ENCODE measurements around the gene OR52I2.

OR52I2 gene

DNA sequence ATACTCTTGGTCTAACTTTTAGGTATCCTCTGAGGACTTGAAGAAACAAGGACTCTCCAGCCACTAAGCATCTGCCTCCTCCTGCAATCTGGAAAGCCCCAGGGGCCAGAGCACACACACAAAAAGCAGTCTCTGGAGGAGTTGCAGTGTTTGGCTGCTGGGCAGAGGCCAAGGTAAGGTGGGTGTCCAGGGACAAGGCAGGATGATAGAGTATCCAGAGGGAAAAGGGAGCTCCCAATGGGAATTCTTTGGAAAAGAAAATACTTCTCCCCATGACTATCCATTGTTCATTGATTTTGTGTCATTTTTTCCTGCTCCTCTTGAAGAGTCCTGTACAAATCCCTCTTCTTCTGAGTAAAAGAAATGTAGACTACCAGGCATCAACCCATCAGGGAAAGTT, at the start of gene OR52I2:
Gene OR52I2, plus strand, starts transcription at position 301 of the 400 bp plus-strand sequence.
- Histone ChIP-seq H3K4me3 (ENCODE audit: low read depth, low read length) (no peak within 1 kb of the TSS), H3K27ac (ENCODE audit: low read depth, low read length) (no peak within 1 kb of the TSS), H3K27me3 (ENCODE audit: control insufficient read depth, insufficient read depth, low read length) (no peaks in the 10 kb centered on the region), H3K9ac (ENCODE audit: low read depth, low read length) (no peak within 1 kb of the TSS), H3K4me1 (ENCODE audit: control insufficient read depth, insufficient read depth, low read length) (no peaks in the 10 kb centered on the region), H3K36me3 (ENCODE audit: control insufficient read depth, insufficient read depth, low read length) (no peaks in the 10 kb centered on the region), H3K9me3 (ENCODE audit: control insufficient read depth, insufficient read depth, low read length) (no peaks in the 10 kb centered on the region)

DNA sequence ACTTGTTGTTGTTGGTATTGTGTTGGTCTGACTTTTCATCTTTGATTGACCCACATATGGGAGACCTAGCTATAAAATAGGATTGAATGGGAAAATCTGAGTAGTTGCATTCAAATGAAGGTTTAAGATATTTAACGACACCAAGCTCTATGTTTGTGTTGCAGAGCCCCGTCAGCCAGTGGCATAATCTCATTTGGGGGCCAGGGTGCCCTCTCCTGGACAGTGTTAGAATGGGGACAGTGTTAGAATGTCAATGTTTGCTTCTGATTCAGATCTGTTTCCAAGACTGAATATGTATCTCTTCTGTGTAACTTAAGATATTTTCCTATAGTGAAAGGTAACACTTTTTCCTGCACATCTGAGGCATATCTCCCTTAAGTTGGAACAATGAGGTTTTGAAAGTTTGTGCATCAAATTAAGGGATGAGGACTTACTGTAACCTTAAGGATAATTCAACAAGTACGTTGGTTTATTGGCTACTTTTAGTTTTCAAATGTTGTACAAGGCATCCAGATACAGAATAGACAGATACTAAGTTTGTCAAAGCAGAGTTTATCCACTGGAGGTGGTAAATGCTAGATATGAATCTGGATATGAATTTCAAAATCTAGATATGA, 41.8 kb upstream of the OR52I2 start:
- Histone ChIP-seq H3K9ac (ENCODE audit: low read depth, low read length) (no peak overlapping the region), H3K36me3 (ENCODE audit: control insufficient read depth, insufficient read depth, low read length) (no peaks in the 10 kb centered on the region), H3K4me3 (ENCODE audit: low read depth, low read length) (no peak overlapping the region), H3K27me3 (ENCODE audit: control insufficient read depth, insufficient read depth, low read length) (no peaks in the 10 kb centered on the region), H3K27ac (ENCODE audit: low read depth, low read length) (no peak overlapping the region), H3K4me1 (ENCODE audit: control insufficient read depth, insufficient read depth, low read length) (no peaks in the 10 kb centered on the region), H3K9me3 (ENCODE audit: control insufficient read depth, insufficient read depth, low read length) (no peaks in the 10 kb centered on the region)

DNA sequence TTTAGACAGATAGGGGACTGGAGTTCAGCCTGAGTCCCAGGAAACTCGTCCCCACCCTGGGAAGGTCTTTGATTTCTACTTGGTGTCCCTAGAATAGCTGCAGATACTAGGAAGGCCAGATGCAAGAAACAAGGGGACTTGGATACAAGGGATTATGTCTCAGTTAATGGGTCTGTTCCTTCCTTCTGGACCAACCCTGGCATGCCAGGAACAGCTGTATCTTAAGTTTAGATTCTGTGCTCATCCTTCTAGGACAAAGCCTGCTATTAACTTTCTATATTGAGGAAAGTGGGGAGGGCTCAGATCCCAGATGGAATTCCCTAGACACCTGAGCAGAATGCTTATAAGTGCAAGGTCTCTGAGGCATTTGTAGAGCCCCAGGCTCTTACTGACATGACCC, 40.5 kb upstream of the OR52I2 start:
- Histone ChIP-seq H3K4me3 (ENCODE audit: low read depth, low read length) (no peak overlapping the region), H3K27ac (ENCODE audit: low read depth, low read length) (no peak overlapping the region), H3K27me3 (ENCODE audit: control insufficient read depth, insufficient read depth, low read length) (no peaks in the 10 kb centered on the region), H3K9ac (ENCODE audit: low read depth, low read length) (no peak overlapping the region), H3K36me3 (ENCODE audit: control insufficient read depth, insufficient read depth, low read length) (no peaks in the 10 kb centered on the region), H3K4me1 (ENCODE audit: control insufficient read depth, insufficient read depth, low read length) (no peaks in the 10 kb centered on the region), H3K9me3 (ENCODE audit: control insufficient read depth, insufficient read depth, low read length) (no peaks in the 10 kb centered on the region)

DNA sequence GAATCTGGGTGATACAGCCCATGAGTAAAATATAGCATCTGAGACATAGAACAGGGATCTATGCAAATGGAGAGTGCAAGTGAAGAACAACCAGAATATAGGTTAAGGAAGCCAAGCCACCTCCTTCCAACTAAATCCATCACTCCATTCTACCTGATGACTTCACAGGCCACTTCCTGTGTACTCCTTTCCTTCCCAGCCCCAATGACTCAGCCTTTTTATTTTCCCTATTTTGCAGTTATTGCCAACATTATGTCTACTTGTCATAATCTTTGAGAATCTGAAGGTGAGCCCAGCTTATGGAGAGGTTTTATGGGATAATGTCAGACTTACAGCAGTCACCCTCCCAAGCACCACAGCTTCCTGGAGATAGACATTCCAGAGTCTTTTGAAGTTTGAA, 38.0 kb upstream of the OR52I2 start:
- no peaks in the 10 kb centered on the region for H3K36me3 ChIP-seq (ENCODE audit: control insufficient read depth, insufficient read depth, low read length)
- no peak overlapping the region for H3K27ac ChIP-seq (ENCODE audit: low read depth, low read length)
- no peaks in the 10 kb centered on the region for H3K4me1 ChIP-seq (ENCODE audit: control insufficient read depth, insufficient read depth, low read length)
- no peaks in the 10 kb centered on the region for H3K9me3 ChIP-seq (ENCODE audit: control insufficient read depth, insufficient read depth, low read length)
- no peaks in the 10 kb centered on the region for H3K27me3 ChIP-seq (ENCODE audit: control insufficient read depth, insufficient read depth, low read length)
- H3K9ac ChIP-seq (ENCODE audit: low read depth, low read length) = no peak overlapping the region
- no peak overlapping the region for H3K4me3 ChIP-seq (ENCODE audit: low read depth, low read length)

DNA sequence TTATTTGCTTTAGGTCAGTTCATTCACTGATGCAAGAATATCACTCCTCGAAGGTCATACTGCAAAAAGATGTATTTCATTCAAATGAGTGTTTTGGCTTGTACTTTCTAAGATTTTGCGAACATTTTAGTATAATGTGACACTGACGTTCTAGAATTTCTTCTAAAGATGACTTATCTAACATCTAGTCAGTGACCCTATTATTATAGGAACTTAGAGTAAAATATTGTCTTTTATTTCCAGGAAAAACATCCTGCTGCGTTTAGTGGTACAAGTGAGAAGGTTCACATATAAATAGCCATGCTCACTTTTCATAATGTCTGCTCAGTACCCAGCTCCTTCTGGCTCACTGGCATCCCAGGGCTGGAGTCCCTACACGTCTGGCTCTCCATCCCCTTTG, 36.7 kb upstream of the OR52I2 start, which contains the start of gene OR52M1:
Gene OR52M1, plus strand, starts transcription at position 301 of the 400 bp plus-strand sequence. Its CDS starts 0 bp downstream, at position 301.
- no peak within 1 kb of the TSS for H3K27ac ChIP-seq (ENCODE audit: low read depth, low read length)
- no peaks in the 10 kb centered on the region for H3K36me3 ChIP-seq (ENCODE audit: control insufficient read depth, insufficient read depth, low read length)
- H3K4me3 ChIP-seq (ENCODE audit: low read depth, low read length) = no peak within 1 kb of the TSS
- no peaks in the 10 kb centered on the region for H3K4me1 ChIP-seq (ENCODE audit: control insufficient read depth, insufficient read depth, low read length)
- no peaks in the 10 kb centered on the region for H3K9me3 ChIP-seq (ENCODE audit: control insufficient read depth, insufficient read depth, low read length)
- no peak within 1 kb of the TSS for H3K9ac ChIP-seq (ENCODE audit: low read depth, low read length)
- H3K27me3 ChIP-seq (ENCODE audit: control insufficient read depth, insufficient read depth, low read length) = no peaks in the 10 kb centered on the region

DNA sequence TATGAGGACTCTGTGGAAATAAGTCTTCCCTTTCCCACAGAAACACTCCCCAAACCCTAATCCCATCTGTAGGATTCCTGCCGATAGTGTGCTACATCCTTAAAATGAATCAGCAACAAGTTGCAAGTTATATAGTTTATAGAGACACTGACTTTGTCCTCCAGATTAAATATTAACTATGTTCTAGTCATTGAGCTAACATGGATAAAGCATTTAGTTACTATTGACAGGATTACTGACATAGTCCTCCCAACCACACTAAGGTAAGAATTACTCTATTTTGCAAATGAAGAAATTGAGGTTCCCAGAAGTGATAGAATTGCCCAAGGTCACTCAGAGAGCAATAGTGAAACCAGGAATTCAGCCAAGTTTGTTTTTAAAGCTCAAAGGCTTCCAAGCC, 34.7 kb upstream of the OR52I2 start:
- Histone ChIP-seq H3K27ac (ENCODE audit: low read depth, low read length) (no peak overlapping the region), H3K4me3 (ENCODE audit: low read depth, low read length) (no peak overlapping the region)

DNA sequence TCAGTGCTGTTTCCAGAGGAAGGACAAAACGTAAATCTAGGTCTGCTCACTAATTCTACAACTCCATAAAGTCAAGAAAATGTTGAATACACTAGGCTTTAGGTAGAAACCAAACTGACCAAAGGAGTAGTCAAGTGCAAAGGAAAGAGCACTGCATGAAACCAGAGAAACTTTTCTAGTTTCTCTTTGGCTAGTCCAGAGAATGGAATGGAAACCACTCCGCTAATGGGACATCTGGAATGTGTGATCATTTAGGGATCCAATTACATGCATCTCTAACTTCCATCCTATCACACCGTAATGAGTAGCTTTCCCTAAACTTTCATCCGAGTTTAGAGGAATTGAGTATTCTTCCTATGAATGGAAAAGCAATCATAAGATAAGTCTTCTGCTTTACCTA, 34.1 kb upstream of the OR52I2 start:
- Histone ChIP-seq H3K36me3 (ENCODE audit: control insufficient read depth, insufficient read depth, low read length) (no peaks in the 10 kb centered on the region), H3K27ac (ENCODE audit: low read depth, low read length) (no peak overlapping the region), H3K9me3 (ENCODE audit: control insufficient read depth, insufficient read depth, low read length) (no peaks in the 10 kb centered on the region), H3K27me3 (ENCODE audit: control insufficient read depth, insufficient read depth, low read length) (no peaks in the 10 kb centered on the region), H3K4me3 (ENCODE audit: low read depth, low read length) (no peak overlapping the region), H3K9ac (ENCODE audit: low read depth, low read length) (no peak overlapping the region), H3K4me1 (ENCODE audit: control insufficient read depth, insufficient read depth, low read length) (no peaks in the 10 kb centered on the region)

More for the DNA sequence above, 34.7 kb upstream of the OR52I2 start:
- Histone ChIP-seq H3K27me3 (ENCODE audit: control insufficient read depth, insufficient read depth, low read length) (no peaks in the 10 kb centered on the region), H3K4me1 (ENCODE audit: control insufficient read depth, insufficient read depth, low read length) (no peaks in the 10 kb centered on the region), H3K9me3 (ENCODE audit: control insufficient read depth, insufficient read depth, low read length) (no peaks in the 10 kb centered on the region), H3K36me3 (ENCODE audit: control insufficient read depth, insufficient read depth, low read length) (no peaks in the 10 kb centered on the region), H3K9ac (ENCODE audit: low read depth, low read length) (no peak overlapping the region)

DNA sequence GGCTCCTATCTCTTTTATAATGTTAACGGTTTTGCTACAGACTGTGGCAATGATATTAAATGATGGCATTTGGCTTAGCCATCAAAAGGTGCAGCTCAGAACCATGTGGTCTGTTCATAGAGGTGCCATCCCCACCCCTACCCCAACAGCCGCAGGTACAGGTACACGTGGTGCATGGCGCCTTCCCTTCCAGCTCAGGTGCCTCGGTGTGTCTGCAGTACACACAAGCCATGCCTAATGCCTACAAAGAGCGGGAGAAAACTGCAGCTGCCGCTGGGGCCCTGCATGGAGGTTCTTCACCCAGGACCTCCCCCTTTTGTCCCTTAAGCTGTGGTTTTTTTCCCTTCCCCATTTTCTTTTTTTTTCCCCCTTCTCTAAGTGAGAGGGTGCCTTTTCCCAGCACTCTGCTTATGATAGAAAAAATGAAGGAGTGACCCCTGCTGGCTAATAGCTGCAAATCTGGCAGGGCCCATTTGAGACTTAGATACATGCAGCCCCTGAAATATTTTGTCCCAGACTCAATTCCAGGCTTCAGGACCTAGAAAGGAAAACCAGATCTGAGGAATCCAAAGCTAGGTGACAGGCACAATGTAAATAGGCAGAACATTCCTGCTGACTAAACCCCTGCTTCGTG, 30.1 kb upstream of the OR52I2 start:
- Histone ChIP-seq H3K27ac (ENCODE audit: low read depth, low read length) (no peak overlapping the region), H3K9me3 (ENCODE audit: control insufficient read depth, insufficient read depth, low read length) (peaks cover 3% of the 10 kb centered on the region; the same call in 1 of the 2 replicates), H3K4me3 (ENCODE audit: low read depth, low read length) (no peak overlapping the region), H3K9ac (ENCODE audit: low read depth, low read length) (no peak overlapping the region), H3K36me3 (ENCODE audit: control insufficient read depth, insufficient read depth, low read length) (no peaks in the 10 kb centered on the region), H3K27me3 (ENCODE audit: control insufficient read depth, insufficient read depth, low read length) (no peaks in the 10 kb centered on the region), H3K4me1 (ENCODE audit: control insufficient read depth, insufficient read depth, low read length) (no peaks in the 10 kb centered on the region)

DNA sequence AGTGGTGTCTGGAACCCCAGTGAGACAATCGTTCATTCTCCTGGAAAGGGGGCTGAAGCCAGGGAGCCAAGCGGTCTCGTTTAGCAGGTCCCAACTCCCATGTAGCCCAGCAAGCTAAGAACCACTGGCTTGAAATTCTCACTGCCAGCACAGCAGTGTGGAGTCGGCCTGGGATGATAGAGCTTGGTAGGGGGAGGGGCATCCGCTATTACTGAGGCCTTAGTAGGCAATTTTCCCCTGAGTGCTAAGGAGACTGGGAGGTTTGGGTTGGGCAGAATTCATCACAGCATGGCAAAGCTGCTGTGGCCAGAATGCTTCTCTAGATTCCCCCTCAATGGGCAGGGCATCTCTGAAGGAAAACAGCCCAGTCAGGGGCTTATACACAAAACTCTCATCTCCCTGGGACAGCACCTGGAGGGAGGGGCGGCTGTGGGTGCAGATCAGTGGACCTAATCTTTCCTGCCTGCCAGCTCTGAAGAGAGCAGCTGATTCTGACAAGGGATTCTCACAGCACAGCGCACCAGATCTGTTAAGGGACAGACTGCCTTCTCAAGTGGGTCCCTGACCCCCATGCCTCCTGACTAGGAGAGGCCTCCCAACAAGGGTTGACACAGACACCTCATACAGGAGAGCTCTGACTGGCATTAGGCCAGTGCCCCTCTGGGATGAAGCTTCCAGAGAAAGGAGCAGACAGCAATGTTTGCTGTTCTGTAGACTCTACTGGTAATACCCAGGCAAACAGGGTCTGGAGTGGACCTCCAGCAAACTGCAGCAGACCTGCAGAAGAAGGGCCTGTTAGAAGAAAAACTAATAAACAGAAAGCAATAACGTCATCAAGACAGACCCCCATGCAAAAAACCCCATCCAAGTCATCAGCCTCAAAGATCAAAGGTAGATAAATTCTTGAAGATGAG, 21.8 kb upstream of the OR52I2 start:
- Histone ChIP-seq H3K9ac (ENCODE audit: low read depth, low read length) (no peak overlapping the region), H3K36me3 (ENCODE audit: control insufficient read depth, insufficient read depth, low read length) (no peaks in the 10 kb centered on the region), H3K4me3 (ENCODE audit: low read depth, low read length) (no peak overlapping the region), H3K27me3 (ENCODE audit: control insufficient read depth, insufficient read depth, low read length) (no peaks in the 10 kb centered on the region), H3K27ac (ENCODE audit: low read depth, low read length) (no peak overlapping the region), H3K4me1 (ENCODE audit: control insufficient read depth, insufficient read depth, low read length) (no peaks in the 10 kb centered on the region), H3K9me3 (ENCODE audit: control insufficient read depth, insufficient read depth, low read length) (peaks cover 3% of the 10 kb centered on the region; the same call in 1 of the 2 replicates)

DNA sequence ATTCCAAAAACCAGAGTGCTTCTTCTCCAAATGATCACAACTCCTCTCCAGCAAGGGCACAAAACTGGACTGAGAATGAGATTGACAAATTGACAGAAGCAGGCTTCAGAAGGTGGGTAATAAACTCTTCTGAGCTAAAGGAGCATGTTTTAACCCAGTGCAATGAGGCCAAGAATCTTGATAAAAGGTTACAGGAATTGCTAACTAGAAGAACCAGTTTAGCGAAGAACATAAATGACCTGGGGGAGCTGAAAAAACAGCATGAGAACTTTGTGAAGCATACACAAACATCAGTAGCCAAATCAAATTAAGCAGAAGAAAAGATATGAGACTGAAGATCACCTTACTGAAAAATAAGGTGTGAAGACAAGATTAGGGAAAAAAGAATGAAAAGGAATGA, 21.1 kb upstream of the OR52I2 start:
- Histone ChIP-seq H3K9ac (ENCODE audit: low read depth, low read length) (no peak overlapping the region), H3K27ac (ENCODE audit: low read depth, low read length) (no peak overlapping the region), H3K4me1 (ENCODE audit: control insufficient read depth, insufficient read depth, low read length) (no peaks in the 10 kb centered on the region), H3K4me3 (ENCODE audit: low read depth, low read length) (no peak overlapping the region), H3K27me3 (ENCODE audit: control insufficient read depth, insufficient read depth, low read length) (no peaks in the 10 kb centered on the region), H3K9me3 (ENCODE audit: control insufficient read depth, insufficient read depth, low read length) (no peaks in the 10 kb centered on the region), H3K36me3 (ENCODE audit: control insufficient read depth, insufficient read depth, low read length) (no peaks in the 10 kb centered on the region)

DNA sequence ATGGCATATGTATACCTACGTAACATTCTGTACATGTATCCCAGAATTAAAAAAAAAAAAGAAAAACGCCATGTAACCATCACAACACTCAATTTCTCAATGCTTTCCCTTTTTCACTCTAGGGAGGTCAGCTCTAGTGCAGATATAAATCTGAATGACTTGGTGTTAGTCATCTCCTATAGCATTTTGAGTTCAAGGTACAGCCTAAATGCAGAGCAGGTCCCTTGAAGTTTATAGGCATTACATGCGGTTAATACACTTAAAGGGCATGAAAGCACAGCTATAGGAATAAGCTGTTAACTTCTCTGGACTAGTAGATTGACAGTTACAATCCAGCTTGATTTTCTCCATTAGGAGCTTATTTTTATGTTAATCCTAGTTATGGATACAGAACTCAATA, 16.2 kb upstream of the OR52I2 start:
- H3K9me3 ChIP-seq (ENCODE audit: control insufficient read depth, insufficient read depth, low read length) = no peaks in the 10 kb centered on the region
- no peaks in the 10 kb centered on the region for H3K36me3 ChIP-seq (ENCODE audit: control insufficient read depth, insufficient read depth, low read length)
- no peaks in the 10 kb centered on the region for H3K4me1 ChIP-seq (ENCODE audit: control insufficient read depth, insufficient read depth, low read length)
- H3K9ac ChIP-seq (ENCODE audit: low read depth, low read length) = no peak overlapping the region
- H3K4me3 ChIP-seq (ENCODE audit: low read depth, low read length) = no peak overlapping the region
- no peak overlapping the region for H3K27ac ChIP-seq (ENCODE audit: low read depth, low read length)
- H3K27me3 ChIP-seq (ENCODE audit: control insufficient read depth, insufficient read depth, low read length) = no peaks in the 10 kb centered on the region

All from HUES48 (cell line).